ENCODE results near the gene KRT8. TPM values are rescaled to one million over a fixed set of nuclear protein-coding genes. Genes with fewer than 3 reads are reported as not detected.
A peak's percentile ranks its signal among the peaks of the same experiment; 100 is the strongest.

Gene KRT8
- total and polyA plus RNA-seq, 2 of the 13 experiments (the other 11 are each of a cell fraction or from before 2014, with no cell fraction given) = 498 to 718 TPM

DNA sequence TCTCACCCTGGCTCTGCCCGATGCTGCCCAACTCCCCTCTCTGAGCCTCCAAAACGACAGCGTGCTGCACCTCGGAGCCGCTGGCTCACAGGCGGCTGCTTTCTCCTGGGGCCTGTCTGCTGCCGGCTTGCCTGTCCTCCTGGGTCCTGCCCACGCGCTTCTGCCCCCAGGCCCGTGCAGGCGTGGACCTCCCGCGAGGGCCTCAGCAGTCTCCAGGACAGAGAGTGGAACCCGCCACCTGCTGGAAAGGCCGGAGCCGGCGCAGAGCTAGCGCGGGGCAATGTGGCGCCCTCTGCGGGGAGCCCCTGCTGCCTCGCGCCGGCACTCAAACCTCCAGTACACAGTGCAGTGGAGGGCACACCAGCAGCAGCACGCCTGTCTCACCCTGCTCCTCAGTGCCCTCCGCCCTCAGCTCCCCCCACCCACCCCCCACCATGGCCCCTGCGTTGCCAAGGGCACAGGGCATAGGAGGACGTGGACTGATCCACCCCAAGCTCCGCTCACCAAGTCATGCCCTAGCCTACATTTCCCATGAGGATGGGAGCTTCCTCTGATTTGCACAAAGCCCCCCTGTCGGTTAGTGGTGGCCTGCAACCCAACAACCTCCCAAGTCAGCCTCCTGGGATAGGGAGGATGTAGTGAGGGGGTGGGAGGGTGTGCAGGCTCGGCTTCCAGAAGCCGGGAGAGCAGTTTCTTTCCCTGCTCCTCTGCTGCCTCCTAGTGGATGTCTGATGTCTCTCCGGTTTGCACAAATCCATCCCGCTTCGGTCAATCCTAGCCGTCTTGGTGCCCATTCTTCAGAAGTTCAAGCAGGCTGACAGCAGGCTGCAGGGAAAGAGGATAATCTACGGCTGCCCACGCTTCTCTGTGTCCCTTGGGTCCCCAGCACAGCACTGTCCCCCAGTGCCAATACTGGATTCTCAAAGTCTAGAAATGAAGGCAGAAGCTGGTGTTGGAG lies 25.2 kb downstream of the KRT8 start (continued):
- TF ChIP-seq, protein P1, sequence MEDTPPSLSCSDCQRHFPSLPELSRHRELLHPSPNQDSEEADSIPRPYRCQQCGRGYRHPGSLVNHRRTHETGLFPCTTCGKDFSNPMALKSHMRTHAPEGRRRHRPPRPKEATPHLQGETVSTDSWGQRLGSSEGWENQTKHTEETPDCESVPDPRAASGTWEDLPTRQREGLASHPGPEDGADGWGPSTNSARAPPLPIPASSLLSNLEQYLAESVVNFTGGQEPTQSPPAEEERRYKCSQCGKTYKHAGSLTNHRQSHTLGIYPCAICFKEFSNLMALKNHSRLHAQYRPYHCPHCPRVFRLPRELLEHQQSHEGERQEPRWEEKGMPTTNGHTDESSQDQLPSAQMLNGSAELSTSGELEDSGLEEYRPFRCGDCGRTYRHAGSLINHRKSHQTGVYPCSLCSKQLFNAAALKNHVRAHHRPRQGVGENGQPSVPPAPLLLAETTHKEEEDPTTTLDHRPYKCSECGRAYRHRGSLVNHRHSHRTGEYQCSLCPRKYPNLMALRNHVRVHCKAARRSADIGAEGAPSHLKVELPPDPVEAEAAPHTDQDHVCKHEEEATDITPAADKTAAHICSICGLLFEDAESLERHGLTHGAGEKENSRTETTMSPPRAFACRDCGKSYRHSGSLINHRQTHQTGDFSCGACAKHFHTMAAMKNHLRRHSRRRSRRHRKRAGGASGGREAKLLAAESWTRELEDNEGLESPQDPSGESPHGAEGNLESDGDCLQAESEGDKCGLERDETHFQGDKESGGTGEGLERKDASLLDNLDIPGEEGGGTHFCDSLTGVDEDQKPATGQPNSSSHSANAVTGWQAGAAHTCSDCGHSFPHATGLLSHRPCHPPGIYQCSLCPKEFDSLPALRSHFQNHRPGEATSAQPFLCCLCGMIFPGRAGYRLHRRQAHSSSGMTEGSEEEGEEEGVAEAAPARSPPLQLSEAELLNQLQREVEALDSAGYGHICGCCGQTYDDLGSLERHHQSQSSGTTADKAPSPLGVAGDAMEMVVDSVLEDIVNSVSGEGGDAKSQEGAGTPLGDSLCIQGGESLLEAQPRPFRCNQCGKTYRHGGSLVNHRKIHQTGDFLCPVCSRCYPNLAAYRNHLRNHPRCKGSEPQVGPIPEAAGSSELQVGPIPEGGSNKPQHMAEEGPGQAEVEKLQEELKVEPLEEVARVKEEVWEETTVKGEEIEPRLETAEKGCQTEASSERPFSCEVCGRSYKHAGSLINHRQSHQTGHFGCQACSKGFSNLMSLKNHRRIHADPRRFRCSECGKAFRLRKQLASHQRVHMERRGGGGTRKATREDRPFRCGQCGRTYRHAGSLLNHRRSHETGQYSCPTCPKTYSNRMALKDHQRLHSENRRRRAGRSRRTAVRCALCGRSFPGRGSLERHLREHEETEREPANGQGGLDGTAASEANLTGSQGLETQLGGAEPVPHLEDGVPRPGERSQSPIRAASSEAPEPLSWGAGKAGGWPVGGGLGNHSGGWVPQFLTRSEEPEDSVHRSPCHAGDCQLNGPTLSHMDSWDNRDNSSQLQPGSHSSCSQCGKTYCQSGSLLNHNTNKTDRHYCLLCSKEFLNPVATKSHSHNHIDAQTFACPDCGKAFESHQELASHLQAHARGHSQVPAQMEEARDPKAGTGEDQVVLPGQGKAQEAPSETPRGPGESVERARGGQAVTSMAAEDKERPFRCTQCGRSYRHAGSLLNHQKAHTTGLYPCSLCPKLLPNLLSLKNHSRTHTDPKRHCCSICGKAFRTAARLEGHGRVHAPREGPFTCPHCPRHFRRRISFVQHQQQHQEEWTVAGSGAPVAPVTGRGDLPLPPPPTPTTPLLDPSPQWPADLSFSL (CRISPR knock-in tag; IDR thresholded peaks at IDR 0.05) = no peak
- TF ChIP-seq ZNF775 (CRISPR knock-in tag; IDR thresholded peaks at IDR 0.05; ENCODE audit: borderline replicate concordance) (no peak), ZMYM2 (CRISPR knock-in tag; IDR thresholded peaks at IDR 0.05) (peak; percentile 59; the same call in 1 of the 2 replicates), KLF11 (CRISPR knock-in tag; IDR thresholded peaks at IDR 0.05) (no peak), SMARCE1 (IDR thresholded peaks at IDR 0.05; ENCODE audit: borderline replicate concordance) (no peak), ZNF768 (CRISPR knock-in tag; IDR thresholded peaks at IDR 0.05) (peak; percentile 42; the same call in 1 of the 2 replicates), ZNF350 (CRISPR knock-in tag; IDR thresholded peaks at IDR 0.05; ENCODE audit: borderline replicate concordance, low read depth) (no peak), ZNF746 (CRISPR knock-in tag; IDR thresholded peaks at IDR 0.05) (no peak), ZNF740 (CRISPR knock-in tag; IDR thresholded peaks at IDR 0.05) (no peak), ZNF703 (CRISPR knock-in tag; IDR thresholded peaks at IDR 0.05; ENCODE audit: borderline replicate concordance) (no peak)
- TF ChIP-seq, protein P2, sequence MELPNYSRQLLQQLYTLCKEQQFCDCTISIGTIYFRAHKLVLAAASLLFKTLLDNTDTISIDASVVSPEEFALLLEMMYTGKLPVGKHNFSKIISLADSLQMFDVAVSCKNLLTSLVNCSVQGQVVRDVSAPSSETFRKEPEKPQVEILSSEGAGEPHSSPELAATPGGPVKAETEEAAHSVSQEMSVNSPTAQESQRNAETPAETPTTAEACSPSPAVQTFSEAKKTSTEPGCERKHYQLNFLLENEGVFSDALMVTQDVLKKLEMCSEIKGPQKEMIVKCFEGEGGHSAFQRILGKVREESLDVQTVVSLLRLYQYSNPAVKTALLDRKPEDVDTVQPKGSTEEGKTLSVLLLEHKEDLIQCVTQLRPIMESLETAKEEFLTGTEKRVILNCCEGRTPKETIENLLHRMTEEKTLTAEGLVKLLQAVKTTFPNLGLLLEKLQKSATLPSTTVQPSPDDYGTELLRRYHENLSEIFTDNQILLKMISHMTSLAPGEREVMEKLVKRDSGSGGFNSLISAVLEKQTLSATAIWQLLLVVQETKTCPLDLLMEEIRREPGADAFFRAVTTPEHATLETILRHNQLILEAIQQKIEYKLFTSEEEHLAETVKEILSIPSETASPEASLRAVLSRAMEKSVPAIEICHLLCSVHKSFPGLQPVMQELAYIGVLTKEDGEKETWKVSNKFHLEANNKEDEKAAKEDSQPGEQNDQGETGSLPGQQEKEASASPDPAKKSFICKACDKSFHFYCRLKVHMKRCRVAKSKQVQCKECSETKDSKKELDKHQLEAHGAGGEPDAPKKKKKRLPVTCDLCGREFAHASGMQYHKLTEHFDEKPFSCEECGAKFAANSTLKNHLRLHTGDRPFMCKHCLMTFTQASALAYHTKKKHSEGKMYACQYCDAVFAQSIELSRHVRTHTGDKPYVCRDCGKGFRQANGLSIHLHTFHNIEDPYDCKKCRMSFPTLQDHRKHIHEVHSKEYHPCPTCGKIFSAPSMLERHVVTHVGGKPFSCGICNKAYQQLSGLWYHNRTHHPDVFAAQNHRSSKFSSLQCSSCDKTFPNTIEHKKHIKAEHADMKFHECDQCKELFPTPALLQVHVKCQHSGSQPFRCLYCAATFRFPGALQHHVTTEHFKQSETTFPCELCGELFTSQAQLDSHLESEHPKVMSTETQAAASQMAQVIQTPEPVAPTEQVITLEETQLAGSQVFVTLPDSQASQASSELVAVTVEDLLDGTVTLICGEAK (IDR thresholded peaks at IDR 0.05) = no peak
- TF ChIP-seq, protein P2 (CRISPR knock-in tag; IDR thresholded peaks at IDR 0.05) = peak; percentile 69; the same call in 1 of the 2 replicates
